NCI-H1417 treated with DMSO at 0.1 percent for 48 hours (cell line): ENCODE measurements around the gene CST9L.

Experiments
- DNase-seq: peaks from one replicate; lab custom pipeline; 2025; lab: John Stamatoyannopoulos, UW

Gene CST9L

GRCh38 chr20:23546435-23547144 lies 21.7 kb downstream of the CST9L start:
- no peak for DNase-seq

DNA sequence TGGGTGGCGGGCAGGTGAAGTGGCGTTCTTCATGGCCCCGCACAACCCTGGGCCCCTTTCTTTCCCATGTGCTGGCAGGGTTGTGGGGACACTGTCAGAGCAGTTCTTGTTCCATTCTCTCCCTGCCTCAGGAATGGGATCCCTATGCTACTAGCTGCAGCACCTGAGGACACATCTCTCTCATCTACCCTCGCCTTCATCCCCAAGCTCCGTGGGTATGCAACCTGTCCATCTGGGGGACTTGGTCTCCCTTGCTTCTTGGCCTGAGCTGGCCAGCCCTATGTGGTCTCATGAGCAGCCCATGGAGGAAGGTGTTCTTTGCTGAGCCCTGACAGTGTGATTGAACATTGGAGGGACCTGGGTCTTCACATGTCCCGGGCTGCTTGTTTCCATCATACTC lies 24.2 kb downstream of the CST9L start:
- no peak for DNase-seq

DNA sequence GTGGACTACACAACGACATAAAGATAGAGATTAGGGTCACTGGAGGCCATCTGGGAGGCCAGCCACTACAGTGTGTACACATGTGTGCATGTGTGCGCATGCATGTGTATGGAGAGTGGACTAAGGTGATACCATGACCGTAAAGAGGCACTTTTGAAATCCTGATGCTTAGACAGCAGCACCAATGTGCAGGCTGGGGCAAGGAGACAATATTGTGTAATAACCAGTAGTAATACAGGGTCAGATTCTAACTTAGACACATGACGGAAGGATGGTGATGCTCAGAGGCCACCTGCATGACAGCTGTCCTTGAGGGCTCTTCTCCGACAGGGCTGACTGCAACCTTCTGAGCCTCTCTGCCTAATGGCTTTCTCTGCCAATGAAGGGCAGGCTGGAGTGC lies 25.5 kb downstream of the CST9L start:
- DNase-seq, result no peak

- no peak for DNase-seq
Observed at GRCh38 chr20:23541776-23542175, 26.5 kb downstream of the CST9L start.

DNA sequence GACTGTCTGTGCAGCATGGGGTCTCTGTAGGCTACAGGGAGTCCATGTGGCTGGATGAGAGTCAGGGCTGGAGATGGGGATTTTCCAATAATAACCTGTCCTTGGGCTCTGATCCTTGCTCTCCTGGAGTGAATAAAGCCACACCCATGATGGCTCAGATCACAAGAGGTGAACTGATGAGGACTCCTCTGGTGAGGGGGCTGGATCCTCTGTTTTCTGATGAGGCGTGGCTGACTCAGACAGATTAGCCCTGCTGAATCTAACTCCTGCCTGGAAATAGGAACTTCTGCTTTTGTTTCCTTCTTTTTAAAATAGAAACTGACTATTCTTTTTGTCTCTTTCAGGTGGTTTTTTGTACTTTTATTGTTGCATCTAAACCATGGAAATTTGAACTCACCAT lies 27.0 kb downstream of the CST9L start:
- DNase-seq, result no peak

- DNase-seq, result no peak
Observed at GRCh38 chr20:23540624-23541023, 27.7 kb downstream of the CST9L start.

- no peak for DNase-seq
Observed at GRCh38 chr20:23537030-23537429, 31.3 kb downstream of the CST9L start.

- no peak for DNase-seq
Observed at GRCh38 chr20:23536328-23536974, 31.8 kb downstream of the CST9L start.

DNA sequence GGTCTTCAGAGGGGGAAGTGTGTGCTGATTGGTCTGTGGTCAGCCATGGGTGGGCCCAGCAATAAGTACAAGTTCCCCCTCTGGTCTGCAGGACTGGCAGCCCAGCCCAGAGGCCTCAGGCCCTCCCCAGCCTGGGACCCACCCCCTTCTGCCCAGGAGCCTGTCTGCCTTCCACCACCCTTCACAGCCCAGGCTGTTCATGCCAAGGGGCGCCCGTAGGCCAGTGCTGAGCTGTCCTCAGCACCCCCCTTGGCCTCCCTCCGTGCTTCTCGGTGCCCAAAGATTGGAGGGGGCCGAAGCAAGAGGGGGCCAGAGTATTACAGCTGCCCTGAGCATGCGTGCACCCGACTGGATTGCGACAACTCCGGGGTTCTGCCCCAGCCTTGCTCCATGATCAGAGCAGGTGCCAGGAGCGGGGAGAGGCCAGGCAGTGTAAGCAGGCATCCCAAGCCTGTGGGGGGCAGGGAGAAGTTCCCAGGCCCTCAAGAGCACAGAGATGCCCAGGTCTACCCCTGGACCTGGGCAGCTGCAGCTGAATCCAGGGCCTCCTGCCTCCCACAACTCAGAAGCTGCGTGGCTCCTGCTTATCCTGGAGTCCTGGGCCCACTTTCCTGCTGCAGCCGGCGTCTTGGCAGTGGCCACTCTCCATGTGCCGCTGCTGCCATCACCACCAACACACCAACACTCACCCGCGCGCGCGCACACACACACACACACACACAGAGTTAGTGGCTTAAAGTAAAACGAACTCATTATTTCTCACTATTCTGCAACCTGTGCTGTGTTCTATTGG lies 33.3 kb downstream of the CST9L start:
- no peak for DNase-seq

GRCh38 chr20:23533161-23533560 lies 35.1 kb downstream of the CST9L start:
- DNase-seq, result no peak

DNA sequence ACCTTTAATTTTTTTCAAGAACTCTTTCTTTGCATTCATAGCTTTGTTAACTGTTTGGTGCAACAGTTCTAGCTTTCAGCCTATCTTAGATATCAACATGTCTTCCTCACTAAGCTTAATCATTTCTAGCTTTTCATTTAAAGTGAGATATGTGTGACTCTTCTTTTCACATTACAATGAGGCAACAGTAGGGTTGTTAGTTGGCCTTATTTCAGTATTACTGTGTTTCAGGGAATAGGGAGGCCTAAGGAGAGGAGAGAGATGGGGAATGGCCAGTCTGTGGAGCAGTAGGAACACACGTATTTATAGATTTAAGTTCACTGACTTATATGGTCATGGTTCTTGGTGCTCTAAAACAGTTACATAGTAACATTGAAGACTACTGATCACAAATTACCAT lies 35.8 kb downstream of the CST9L start:
- DNase-seq, result no peak

DNA sequence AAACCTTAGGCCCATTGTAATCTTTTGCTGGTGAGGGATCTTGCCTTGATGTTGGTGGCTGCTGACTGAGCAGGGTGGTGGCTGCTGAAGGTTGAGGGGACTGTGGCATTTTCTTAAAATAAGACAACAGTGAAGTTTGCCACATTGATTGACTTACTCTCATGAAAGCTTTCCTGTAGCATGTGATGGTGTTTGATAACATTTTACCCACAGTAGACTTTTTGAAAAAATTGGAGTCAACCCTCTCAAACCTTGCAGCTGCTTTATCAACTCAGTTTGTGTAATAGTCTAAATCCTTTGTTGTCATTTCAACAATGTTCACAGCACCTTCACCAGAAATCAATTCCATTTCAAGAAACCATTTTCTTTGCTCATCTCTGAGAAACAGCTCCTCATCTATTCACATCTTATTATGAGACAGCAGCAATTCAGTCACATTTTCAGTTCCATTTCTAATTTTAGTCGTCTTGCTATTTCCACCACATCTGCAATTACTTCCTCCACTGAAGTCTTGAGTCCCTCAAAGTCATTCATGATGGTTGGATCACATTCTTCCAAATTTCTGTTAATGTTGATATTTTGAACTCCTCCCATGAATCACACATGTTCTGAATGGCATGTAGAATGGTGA lies 37.2 kb downstream of the CST9L start:
- no peak for DNase-seq

GRCh38 chr20:23528867-23529431 lies 39.3 kb downstream of the CST9L start:
- DNase-seq, result no peak

DNA sequence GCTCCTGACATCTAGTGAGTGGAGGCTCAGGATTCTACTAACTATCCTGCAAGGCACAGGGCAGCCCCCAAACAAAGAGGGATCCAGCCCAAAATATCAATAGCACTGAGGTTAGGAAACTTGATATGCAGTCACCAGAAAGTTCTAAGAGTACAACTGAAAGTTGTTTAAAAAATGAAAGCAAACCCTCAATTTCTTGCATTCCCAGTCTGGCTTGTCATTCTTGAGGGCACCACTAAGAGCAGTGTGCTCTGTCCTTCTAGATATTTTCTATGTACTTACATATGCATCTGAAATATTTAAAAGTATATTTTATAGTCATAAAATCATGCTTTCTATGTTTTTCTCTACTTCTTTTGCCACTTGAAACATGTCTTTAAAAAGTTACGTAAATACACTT lies 41.4 kb downstream of the CST9L start:
- DNase-seq, result no peak

DNA sequence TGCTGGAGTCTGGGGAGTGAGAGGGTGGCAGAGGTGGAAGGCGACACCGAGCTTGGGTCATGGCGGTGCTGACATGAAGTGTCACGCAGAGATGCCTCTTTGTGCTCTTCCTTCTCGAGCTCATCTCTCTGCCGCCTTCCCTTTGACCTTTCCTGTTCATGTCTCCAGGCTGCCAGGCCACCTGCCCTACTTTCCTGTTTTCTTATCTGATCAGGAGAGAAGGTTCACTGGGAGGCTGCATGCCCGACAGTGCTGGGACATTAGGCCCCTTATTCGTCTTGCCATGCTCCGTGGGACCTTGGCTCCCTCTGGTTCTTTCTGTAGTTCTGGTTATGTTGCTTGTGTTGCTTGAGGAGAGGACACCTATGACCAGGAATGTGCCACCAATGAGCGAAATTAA lies 44.1 kb downstream of the CST9L start:
- no peak for DNase-seq

GRCh38 chr20:23520185-23520584 lies 48.1 kb downstream of the CST9L start:
- DNase-seq, result no peak

DNA sequence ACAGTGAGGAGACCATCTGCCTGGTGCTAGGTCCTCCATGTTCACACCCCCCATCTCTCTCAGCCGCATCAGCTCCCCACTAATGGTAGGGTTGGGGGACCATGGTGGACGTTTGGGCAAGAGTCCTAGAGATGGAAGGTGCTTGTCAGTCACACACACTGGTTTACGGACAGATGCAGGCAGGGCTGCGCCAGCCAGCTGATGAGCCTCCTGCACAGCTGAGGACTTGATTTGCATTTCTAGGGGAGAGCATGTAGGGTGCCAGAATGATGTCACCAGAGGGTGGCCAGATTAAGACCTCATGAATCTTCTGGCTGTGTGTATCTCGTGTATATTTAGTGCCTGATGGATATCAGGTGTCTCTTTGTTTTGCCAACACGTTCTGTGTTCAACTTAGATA lies 48.7 kb downstream of the CST9L start:
- DNase-seq, result no peak

GRCh38 chr20:23517719-23518118 lies 50.6 kb downstream of the CST9L start:
- DNase-seq, result no peak

GRCh38 chr20:23515250-23515939 lies 52.9 kb downstream of the CST9L start:
- no peak for DNase-seq

- DNase-seq, result no peak
Observed at GRCh38 chr20:23514848-23515247, 53.4 kb downstream of the CST9L start.
